Measurements from ENCODE around the gene ARHGAP23.

Gene ARHGAP23

GRCh38 chr17:38549285-38549684 lies 121.0 kb downstream of the ARHGAP23 start:
- no peak for DNase-seq
- Mint-ChIP-seq H3K9me3 (no peaks in the 10 kb centered on the region), H3K4me3 (no peak overlapping the region), H3K27me3 (peaks cover 43 to 54% of the 10 kb centered on the region in 2 donors), H3K4me1 (no peaks in the 10 kb centered on the region), H3K27ac (no peak overlapping the region), H3K36me3 (no peaks in the 10 kb centered on the region)
- no peak for ATAC-seq (replicated peaks)

GRCh38 chr17:38550661-38551060 lies 122.4 kb downstream of the ARHGAP23 start:
- Mint-ChIP-seq H3K9me3 (no peaks in the 10 kb centered on the region), H3K36me3 (no peaks in the 10 kb centered on the region), H3K27ac (no peak overlapping the region), H3K4me3 (no peak overlapping the region), H3K4me1 (no peaks in the 10 kb centered on the region), H3K27me3 (peaks cover 41 to 54% of the 10 kb centered on the region in 2 donors)
- DNase-seq (no peak), ATAC-seq (replicated peaks) (no peak)

- H3K27ac Mint-ChIP-seq, result no peak overlapping the region
- no peak for ATAC-seq (replicated peaks)
- no peak overlapping the region for H3K4me3 Mint-ChIP-seq
- no peak for DNase-seq
- no peaks in the 10 kb centered on the region for H3K9me3 Mint-ChIP-seq
- H3K36me3 Mint-ChIP-seq, result no peaks in the 10 kb centered on the region
- H3K27me3 Mint-ChIP-seq, result peaks cover 43 to 54% of the 10 kb centered on the region in 2 donors
- peaks cover 0 to under 1% of the 10 kb centered on the region in 2 donors for H3K4me1 Mint-ChIP-seq
Observed at GRCh38 chr17:38551121-38551520, 122.9 kb downstream of the ARHGAP23 start.

- no peaks in the 10 kb centered on the region for H3K9me3 Mint-ChIP-seq
- H3K27ac Mint-ChIP-seq, result no peak overlapping the region
- no peaks in the 10 kb centered on the region for H3K36me3 Mint-ChIP-seq
- no peak overlapping the region for H3K4me3 Mint-ChIP-seq
- H3K4me1 Mint-ChIP-seq, result peaks cover 0 to 1% of the 10 kb centered on the region in 2 donors
- peaks cover 33 to 44% of the 10 kb centered on the region in 2 donors for H3K27me3 Mint-ChIP-seq
- no peak for ATAC-seq (replicated peaks)
- no peak for DNase-seq
Observed at GRCh38 chr17:38552343-38552742, 124.1 kb downstream of the ARHGAP23 start.

- DNase-seq (no peak), ATAC-seq (replicated peaks) (no peak)
Observed at GRCh38 chr17:38554430-38555350, 126.4 kb downstream of the ARHGAP23 start.

GRCh38 chr17:38556239-38556638 lies 128.0 kb downstream of the ARHGAP23 start:
- ATAC-seq (replicated peaks) (no peak), DNase-seq (no peak)
- H3K4me3 Mint-ChIP-seq, result no peak overlapping the region
- H3K4me1 Mint-ChIP-seq, result peaks cover 20 to 33% of the 10 kb centered on the region in 2 donors
- H3K9me3 Mint-ChIP-seq, result no peaks in the 10 kb centered on the region
- H3K27ac Mint-ChIP-seq, result no peak overlapping the region
- no peaks in the 10 kb centered on the region for H3K36me3 Mint-ChIP-seq
- peaks cover 22 to 27% of the 10 kb centered on the region in 2 donors for H3K27me3 Mint-ChIP-seq

More at GRCh38 chr17:38554430-38555350, 126.4 kb downstream of the ARHGAP23 start:
- Mint-ChIP-seq H3K36me3 (no peaks in the 10 kb centered on the region), H3K9me3 (no peaks in the 10 kb centered on the region), H3K4me3 (no peak overlapping the region), H3K4me1 (peaks cover 13 to 18% of the 10 kb centered on the region in 2 donors), H3K27ac (no peak overlapping the region), H3K27me3 (peaks cover 22 to 26% of the 10 kb centered on the region in 2 donors)

GRCh38 chr17:38557396-38557795 lies 129.1 kb downstream of the ARHGAP23 start:
- no peak for DNase-seq
- no peaks in the 10 kb centered on the region for H3K36me3 Mint-ChIP-seq
- H3K4me1 Mint-ChIP-seq, result peaks cover 22 to 40% of the 10 kb centered on the region in 2 donors
- ATAC-seq (replicated peaks), result no peak
- no peak overlapping the region for H3K27ac Mint-ChIP-seq
- no peak overlapping the region for H3K4me3 Mint-ChIP-seq
- H3K9me3 Mint-ChIP-seq, result no peaks in the 10 kb centered on the region
- peaks cover 22 to 23% of the 10 kb centered on the region in 2 donors for H3K27me3 Mint-ChIP-seq

GRCh38 chr17:38557836-38558727 lies 129.8 kb downstream of the ARHGAP23 start:
- ATAC-seq (replicated peaks) (peak; percentile 78 to 83), DNase-seq (peak; percentile 86)
- peak overlapping the region; percentile 85 to 95 for H3K4me3 Mint-ChIP-seq
- peaks cover 23 to 28% of the 10 kb centered on the region in 2 donors for H3K27me3 Mint-ChIP-seq
- H3K27ac Mint-ChIP-seq, result peak overlapping the region; percentile 69
- H3K36me3 Mint-ChIP-seq, result no peaks in the 10 kb centered on the region
- H3K4me1 Mint-ChIP-seq, result peaks cover 27 to 47% of the 10 kb centered on the region in 2 donors
- H3K9me3 Mint-ChIP-seq, result no peaks in the 10 kb centered on the region

- Mint-ChIP-seq H3K27me3 (peaks cover 28 to 29% of the 10 kb centered on the region in 2 donors), H3K27ac (no peak overlapping the region), H3K9me3 (no peaks in the 10 kb centered on the region), H3K4me1 (peaks cover 32 to 53% of the 10 kb centered on the region in 2 donors), H3K4me3 (peak overlapping the region; percentile 85 to 95), H3K36me3 (no peaks in the 10 kb centered on the region)
- ATAC-seq (replicated peaks) (peak; percentile 37 to 49), DNase-seq (no peak)
Observed at GRCh38 chr17:38558728-38559050, 130.4 kb downstream of the ARHGAP23 start.

GRCh38 chr17:38559051-38559879 lies 131.0 kb downstream of the ARHGAP23 start:
- peak; percentile 81 to 84 for ATAC-seq (replicated peaks)
- H3K27ac Mint-ChIP-seq, result peak overlapping the region; percentile 89
- no peaks in the 10 kb centered on the region for H3K36me3 Mint-ChIP-seq
- peaks cover 33 to 35% of the 10 kb centered on the region in 2 donors for H3K27me3 Mint-ChIP-seq
- peak; percentile 81 for DNase-seq
- H3K9me3 Mint-ChIP-seq, result no peaks in the 10 kb centered on the region
- H3K4me3 Mint-ChIP-seq, result peak overlapping the region; percentile 85 to 95
- H3K4me1 Mint-ChIP-seq, result peaks cover 36 to 58% of the 10 kb centered on the region in 2 donors

GRCh38 chr17:38559880-38560230 lies 131.6 kb downstream of the ARHGAP23 start:
- ATAC-seq (replicated peaks) (no peak), DNase-seq (no peak)
- Mint-ChIP-seq H3K4me3 (peak overlapping the region in 1 of 2 donors; percentile 19), H3K27me3 (peaks cover 38 to 41% of the 10 kb centered on the region in 2 donors), H3K36me3 (no peaks in the 10 kb centered on the region), H3K4me1 (peaks cover 39 to 62% of the 10 kb centered on the region in 2 donors), H3K9me3 (no peaks in the 10 kb centered on the region), H3K27ac (no peak overlapping the region)

GRCh38 chr17:38560503-38561318 lies 132.4 kb downstream of the ARHGAP23 start:
- Mint-ChIP-seq H3K4me3 (peak overlapping the region; percentile 62), H3K27me3 (peaks cover 42 to 48% of the 10 kb centered on the region in 2 donors), H3K27ac (peak overlapping the region; percentile 76), H3K9me3 (no peaks in the 10 kb centered on the region), H3K4me1 (peaks cover 39 to 64% of the 10 kb centered on the region in 2 donors), H3K36me3 (no peaks in the 10 kb centered on the region)
- DNase-seq (no peak), ATAC-seq (replicated peaks) (no peak)
